Panc1 (cell line): ENCODE results near the gene CXCL6. TPM values are rescaled to one million over a fixed set of nuclear protein-coding genes. Genes with fewer than 3 reads are reported as not detected.

Experiments used
- ATAC-seq: fragments of 200-7000 bp; cut with Tn5 transposase; 2 replicates; pipeline ENCODE4 v1.9.1; 2020; ENCODE audit warnings: mild to moderate bottlenecking, moderate library complexity
- BruUV-seq: library from RNA; stranded (reverse); fragments of 400-500 nt; replicated peaks from 2 replicates; lab custom pipeline; 2021; lab: Mats Ljungman, UMichigan
- CTCF ChIA-PET: fragments of 300-600 bp; sonication (Branson Sonifier 250); formaldehyde crosslinking; loops from one replicate; lab custom pipeline; 2022; ENCODE audit warnings: antibody characterized with exemption; lab: Charles Lee
- POLR2A ChIA-PET: fragments of 300-600 bp; sonication (Branson Sonifier 250); formaldehyde crosslinking; loops from one replicate; lab custom pipeline; 2022; ENCODE audit warnings: antibody characterized with exemption; lab: Charles Lee
- DNase-seq: peaks from one replicate; pipeline ENCODE4 v3.0.0-alpha.2; 2010; ENCODE audit warnings: low read depth, low spot score
- H3K27ac ChIP-seq: 2 replicates; pipeline ENCODE4 v1.5.1; 2011; ENCODE audit warnings: mild to moderate bottlenecking, low read length, inconsistent platforms
- H3K27me3 ChIP-seq: fragments of 200-500 bp; sonication (Bioruptor generic); 2 replicates; pipeline ENCODE4 v1.6.0; 2014; ENCODE audit warnings: low read length, inconsistent platforms; ENCODE audit not compliant: control insufficient read depth, insufficient read depth
- H3K36me3 ChIP-seq: fragments of 200-500 bp; sonication (Bioruptor generic); 2 replicates; pipeline ENCODE4 v1.5.1; 2014; ENCODE audit warnings: inconsistent platforms, mild to moderate bottlenecking, low read length, moderate library complexity; ENCODE audit not compliant: control insufficient read depth, insufficient read depth
- H3K4me1 ChIP-seq: 2 replicates; pipeline ENCODE4 v1.5.1; 2011; ENCODE audit warnings: inconsistent platforms, mild to moderate bottlenecking, low read length, moderate library complexity; ENCODE audit not compliant: control insufficient read depth, insufficient read depth
- H3K4me3 ChIP-seq, 2 experiments: 2 replicates each; pipeline ENCODE4 v1.5.1; 2011 to 2012; ENCODE audit warnings: low read depth in 2 of 2, low read length in 2 of 2, mild to moderate bottlenecking in 2 of 2, inconsistent platforms in 1 of 2, moderate library complexity in 1 of 2
- H3K9me3 ChIP-seq: fragments of 200-500 bp; sonication (Bioruptor generic); 2 replicates; pipeline ENCODE4 v1.5.1; 2014; ENCODE audit warnings: low read depth, mild to moderate bottlenecking, inconsistent platforms, low read length, moderate library complexity; ENCODE audit not compliant: control insufficient read depth, insufficient read depth
- CTCF ChIP-seq: fragments of 450-650 bp; IDR thresholded peaks from 2 replicates; pipeline ENCODE4 v1.5.1; 2017; ENCODE audit warnings: mild to moderate bottlenecking
- POLR2AphosphoS5 ChIP-seq: IDR thresholded peaks from 2 replicates; pipeline ENCODE4 v1.6.1; 2012; ENCODE audit warnings: mild to moderate bottlenecking, low read depth, low read length, moderate library complexity
- REST ChIP-seq, 2 experiments: IDR thresholded peaks; 2 replicates each; pipeline ENCODE4 v1.6.1; 2011 to 2012; ENCODE audit warnings: low read depth in 2 of 2, control low read depth in 1 of 2, low read length in 1 of 2, mild to moderate bottlenecking in 1 of 2, moderate library complexity in 1 of 2; ENCODE audit not compliant: insufficient read depth in 1 of 2
- SIN3A ChIP-seq: IDR thresholded peaks from 2 replicates; pipeline ENCODE4 v1.6.1; 2012; ENCODE audit warnings: low read depth, mild to moderate bottlenecking, low read length, moderate library complexity, borderline replicate concordance; ENCODE audit not compliant: insufficient read depth
- TCF7L2 ChIP-seq: IDR thresholded peaks from 2 replicates; pipeline ENCODE4 v1.6.1; 2011; ENCODE audit warnings: mild to moderate bottlenecking, low read depth, low read length, inconsistent platforms
- in situ Hi-C: cut with HindIII; loops from 2 replicates; pipeline ENCODE4 v1.10.0; 2016; ENCODE audit warnings: low sequenced_read_pairs, low pct_unique_long_range_greater_than_20kb
- intact Hi-C: fragments of 100-400 bp; cut with micrococcal nuclease; formaldehyde crosslinking; loops from one replicate; pipeline ENCODE4 v1.10.0; 2022; ENCODE audit not compliant: unreplicated experiment
- total RNA-seq: library from RNA; stranded (reverse); gene quantifications from one replicate; pipeline ENCODE4 v1.2.1, GENCODE V29; 2021; ENCODE audit not compliant: unreplicated experiment

Gene CXCL6
- total RNA-seq, 1 experiment from 2014 or later: 0.33 TPM

GRCh38 chr4:73842696-73843095 is 6.2 kb downstream of the CXCL6 start:
- H3K27ac ChIP-seq: no peak overlapping the region
- H3K9me3 ChIP-seq: no peaks in the 10 kb centered on the region
- DNase-seq (no peak), ATAC-seq (no peak)
- ChIA-PET POLR2A (interaction anchor here (0.6 kb wide), 1 partner anchor 19 kb away, joined by 3 read pairs; no protein-coding TSS in a partner anchor), CTCF (no interaction called here)
- no peak for TF ChIP-seq TCF7L2
- TF ChIP-seq REST (IDR thresholded peaks at IDR 0.05; ENCODE audit: insufficient read depth in 1 of 2, low read depth in 2 of 2, low read length in 1 of 2): no peak
- no peak for TF ChIP-seq POLR2AphosphoS5
- no peak for TF ChIP-seq SIN3A
- TF ChIP-seq CTCF: no peak
- H3K4me1 ChIP-seq: no peaks in the 10 kb centered on the region; the same call in 1 of the 2 replicates
- H3K27me3 ChIP-seq: no peaks in the 10 kb centered on the region
- intact Hi-C loops: no loop called here
- H3K36me3 ChIP-seq: no peaks in the 10 kb centered on the region
- H3K4me3 ChIP-seq: no peak overlapping the region
- in situ Hi-C loops: no loop called here
- BruUV-seq: no TSS peak

- Histone ChIP-seq H3K27me3 (no peaks in the 10 kb centered on the region), H3K36me3 (no peaks in the 10 kb centered on the region), H3K9me3 (no peaks in the 10 kb centered on the region), H3K4me1 (no peaks in the 10 kb centered on the region; the same call in 1 of the 2 replicates), H3K4me3 (no peak overlapping the region), H3K27ac (no peak overlapping the region)
- intact Hi-C loops (no loop called here), in situ Hi-C loops (no loop called here)
- ChIA-PET CTCF (no interaction called here), POLR2A (no interaction called here)
- TF ChIP-seq CTCF (no peak), POLR2AphosphoS5 (no peak), SIN3A (no peak), TCF7L2 (no peak), REST (IDR thresholded peaks at IDR 0.05; ENCODE audit: insufficient read depth in 1 of 2, low read depth in 2 of 2, low read length in 1 of 2) (no peak)
- no TSS peak for BruUV-seq
- ATAC-seq (no peak), DNase-seq (no peak)
These were observed 6.9 kb downstream of the CXCL6 start for GRCh38 chr4:73843369-73843768.
